Retina (tissue), 1 donor: ENCODE data around the gene IFT88.

Source experiments
- DNase-seq: peaks from one replicate; pipeline ENCODE4 v3.0.0-alpha.2; 2016

Gene IFT88

GRCh38 chr13:20696073-20696472 lies 129.1 kb downstream of the IFT88 start:
- DNase-seq: no peak

GRCh38 chr13:20699715-20700114 lies 132.8 kb downstream of the IFT88 start:
- no peak for DNase-seq

- no peak for DNase-seq
Measured at GRCh38 chr13:20700288-20700687, 133.3 kb downstream of the IFT88 start.

- no peak for DNase-seq
Measured at GRCh38 chr13:20701461-20701860, 134.5 kb downstream of the IFT88 start.

- no peak for DNase-seq
Measured at GRCh38 chr13:20702530-20702914, 135.6 kb downstream of the IFT88 start.

- peak; percentile 91 for DNase-seq
Measured at GRCh38 chr13:20702915-20703779, 136.2 kb downstream of the IFT88 start, which contains the start of gene IL17D. Gene IL17D (plus strand): TSS chr13:20703699. CDS start chr13:20704002, 303 bp downstream.

GRCh38 chr13:20703780-20704458 lies 137.0 kb downstream of the IFT88 start:
- DNase-seq: peak; percentile 74

- DNase-seq: no peak
Measured at GRCh38 chr13:20704459-20705069, 137.6 kb downstream of the IFT88 start.

- DNase-seq: no peak
Measured at GRCh38 chr13:20706661-20707060, 139.7 kb downstream of the IFT88 start.

GRCh38 chr13:20708216-20708615 lies 141.3 kb downstream of the IFT88 start:
- DNase-seq: no peak

GRCh38 chr13:20709369-20709768 lies 142.4 kb downstream of the IFT88 start:
- no peak for DNase-seq

GRCh38 chr13:20709782-20710181 lies 142.8 kb downstream of the IFT88 start:
- DNase-seq: no peak

GRCh38 chr13:20711301-20712044 lies 144.5 kb downstream of the IFT88 start:
- no peak for DNase-seq

- DNase-seq: no peak
Measured at GRCh38 chr13:20713014-20713376, 146.0 kb downstream of the IFT88 start.

GRCh38 chr13:20713751-20714150 lies 146.8 kb downstream of the IFT88 start:
- DNase-seq: no peak

- no peak for DNase-seq
Measured at GRCh38 chr13:20714161-20714560, 147.2 kb downstream of the IFT88 start.

- no peak for DNase-seq
Measured at GRCh38 chr13:20714563-20715329, 147.8 kb downstream of the IFT88 start.

- no peak for DNase-seq
Measured at GRCh38 chr13:20715330-20715712, 148.4 kb downstream of the IFT88 start.

- peak; percentile 84 for DNase-seq
Measured at GRCh38 chr13:20716951-20717350, 150.0 kb downstream of the IFT88 start.

GRCh38 chr13:20717581-20718542 lies 150.9 kb downstream of the IFT88 start:
- DNase-seq: no peak

GRCh38 chr13:20718958-20719566 lies 152.1 kb downstream of the IFT88 start:
- DNase-seq: no peak
